NCI-H345 treated with DMSO at 0.1 percent for 48 hours (cell line): Measurements from ENCODE around the gene HEMK1.

Experiments used
- DNase-seq: peaks from one replicate; lab custom pipeline; 2025; ENCODE audit not compliant: unreplicated experiment; lab: John Stamatoyannopoulos, UW

HEMK1 gene, protein sequence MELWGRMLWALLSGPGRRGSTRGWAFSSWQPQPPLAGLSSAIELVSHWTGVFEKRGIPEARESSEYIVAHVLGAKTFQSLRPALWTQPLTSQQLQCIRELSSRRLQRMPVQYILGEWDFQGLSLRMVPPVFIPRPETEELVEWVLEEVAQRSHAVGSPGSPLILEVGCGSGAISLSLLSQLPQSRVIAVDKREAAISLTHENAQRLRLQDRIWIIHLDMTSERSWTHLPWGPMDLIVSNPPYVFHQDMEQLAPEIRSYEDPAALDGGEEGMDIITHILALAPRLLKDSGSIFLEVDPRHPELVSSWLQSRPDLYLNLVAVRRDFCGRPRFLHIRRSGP

DNA sequence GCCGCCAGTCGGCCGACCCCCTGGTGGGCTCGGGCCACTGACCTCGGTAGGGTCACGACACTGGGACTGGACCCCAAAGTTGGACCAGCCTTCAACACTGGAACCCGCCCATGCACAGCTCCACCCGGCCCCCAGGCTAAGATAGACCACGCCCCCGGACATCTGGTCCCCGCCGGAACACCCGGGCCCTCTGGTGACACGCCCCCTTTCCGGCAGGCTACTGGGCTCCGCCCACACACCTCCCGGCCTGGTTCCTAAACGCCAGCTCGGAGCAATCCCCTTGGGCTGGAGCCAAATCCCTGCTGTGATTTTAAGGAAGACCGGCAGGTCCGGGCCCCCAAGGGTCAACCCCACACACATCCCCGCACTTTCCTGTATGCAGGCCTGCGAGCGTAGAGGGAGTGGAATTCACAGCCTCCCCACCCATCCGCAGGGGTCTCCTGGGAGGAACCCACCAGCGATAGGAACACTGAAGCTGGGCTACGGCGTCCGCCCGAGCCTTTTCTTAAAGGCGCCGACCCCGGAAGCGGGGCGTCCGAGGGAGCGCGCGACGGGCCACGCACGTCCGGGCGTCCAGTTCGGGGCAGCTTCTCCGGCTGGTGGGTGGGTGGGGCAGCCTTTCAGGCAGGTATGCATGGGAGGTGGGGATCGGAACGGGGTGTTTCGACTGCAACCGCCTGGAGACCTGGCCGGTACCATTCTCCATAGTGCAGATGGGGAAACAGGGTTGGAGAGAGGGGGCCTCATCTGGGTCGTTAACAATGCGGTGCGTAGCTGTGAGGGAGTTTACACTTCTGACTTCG is at the start of gene HEMK1:
Gene HEMK1, plus strand, starts transcription at position 576 of the 803 bp plus-strand sequence. CDS start 1,583 bp downstream, outside the sequence.
- peak; percentile 72 for DNase-seq

DNA sequence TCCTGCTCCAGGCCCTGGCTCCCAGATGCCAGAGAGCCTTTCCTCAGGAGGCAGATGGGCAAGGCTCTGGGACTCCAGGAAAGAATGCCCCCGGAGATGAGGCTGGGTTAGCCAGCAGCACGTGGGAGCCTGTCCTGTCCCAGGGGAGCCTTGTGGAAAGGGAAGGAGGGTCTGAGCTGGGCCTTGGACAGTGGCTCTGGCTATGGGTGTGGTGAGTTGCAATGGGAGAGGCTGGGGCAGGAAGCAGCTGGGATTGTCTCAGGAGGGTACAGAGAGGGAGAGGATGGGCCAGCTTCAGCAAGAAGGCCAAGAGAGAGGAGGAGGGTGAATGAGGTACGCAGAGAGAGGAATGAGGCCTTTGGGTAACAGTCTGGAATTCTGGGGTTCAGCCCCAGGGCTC is 48.5 kb upstream of the HEMK1 start:
- DNase-seq: no peak

DNA sequence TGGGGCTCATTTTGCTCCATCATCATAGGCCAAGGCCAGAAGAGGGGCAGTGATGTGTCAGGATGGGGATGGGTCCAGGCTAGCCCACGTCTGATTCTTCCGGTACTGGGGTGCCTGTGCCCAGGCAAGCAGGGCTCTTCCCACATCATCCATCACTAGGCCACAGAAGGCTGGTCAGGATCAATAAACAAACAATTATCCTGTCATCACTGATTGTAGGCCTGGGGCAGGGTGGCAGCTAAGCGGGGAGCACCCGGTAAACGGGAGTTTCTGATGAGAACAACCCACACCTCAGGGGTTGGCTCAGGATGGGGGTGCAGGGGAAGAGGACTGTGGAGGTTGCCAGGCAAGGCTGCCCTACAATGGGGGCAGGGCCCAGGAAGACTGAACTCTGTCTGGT is 47.8 kb upstream of the HEMK1 start:
- DNase-seq: no peak

DNA sequence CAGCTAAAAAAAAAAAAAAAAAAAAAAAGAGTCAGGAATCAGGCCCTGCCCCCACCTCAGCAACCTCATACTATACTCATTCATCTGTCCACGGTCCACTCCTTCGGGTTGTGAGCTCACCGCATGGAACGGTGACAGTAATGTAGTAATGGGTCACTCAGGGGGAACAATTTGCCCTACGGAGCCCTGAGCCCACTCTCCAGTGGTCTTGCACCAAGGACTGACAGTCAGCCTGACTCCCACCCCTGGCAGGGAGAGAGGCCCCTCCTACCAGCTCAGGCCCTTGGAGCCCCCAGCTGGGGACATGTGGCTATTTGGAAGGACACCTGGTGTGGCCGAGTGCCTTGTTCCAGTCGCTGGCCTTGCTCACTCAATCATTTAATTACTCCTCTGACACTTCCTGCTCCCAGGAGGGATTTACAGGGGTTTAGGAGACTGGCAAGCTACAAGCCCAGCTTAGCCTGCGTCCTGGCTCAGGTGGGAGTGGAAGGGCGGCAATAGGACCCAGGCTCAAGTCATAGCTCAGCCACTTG is 46.0 kb upstream of the HEMK1 start:
- no peak for DNase-seq

DNA sequence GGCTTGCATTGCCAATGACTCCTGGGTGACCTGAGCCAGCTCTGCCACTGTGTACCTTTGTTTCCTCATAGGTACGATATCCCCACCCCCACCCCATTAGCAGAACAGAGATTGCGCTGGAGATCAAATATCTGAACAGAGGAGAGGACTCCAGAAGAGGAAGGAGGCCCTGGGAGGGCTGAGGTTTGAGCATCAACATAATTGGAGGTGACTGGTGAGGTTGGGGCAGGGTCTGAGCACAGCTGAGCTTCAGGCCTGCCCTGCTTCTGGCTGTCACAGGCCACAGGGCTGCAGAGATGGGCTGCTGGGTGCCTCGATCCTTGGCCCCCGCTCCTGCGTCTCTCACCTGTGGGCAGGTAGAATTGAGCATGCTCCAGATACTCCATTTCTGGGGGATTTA is 44.6 kb upstream of the HEMK1 start:
- no peak for DNase-seq

DNA sequence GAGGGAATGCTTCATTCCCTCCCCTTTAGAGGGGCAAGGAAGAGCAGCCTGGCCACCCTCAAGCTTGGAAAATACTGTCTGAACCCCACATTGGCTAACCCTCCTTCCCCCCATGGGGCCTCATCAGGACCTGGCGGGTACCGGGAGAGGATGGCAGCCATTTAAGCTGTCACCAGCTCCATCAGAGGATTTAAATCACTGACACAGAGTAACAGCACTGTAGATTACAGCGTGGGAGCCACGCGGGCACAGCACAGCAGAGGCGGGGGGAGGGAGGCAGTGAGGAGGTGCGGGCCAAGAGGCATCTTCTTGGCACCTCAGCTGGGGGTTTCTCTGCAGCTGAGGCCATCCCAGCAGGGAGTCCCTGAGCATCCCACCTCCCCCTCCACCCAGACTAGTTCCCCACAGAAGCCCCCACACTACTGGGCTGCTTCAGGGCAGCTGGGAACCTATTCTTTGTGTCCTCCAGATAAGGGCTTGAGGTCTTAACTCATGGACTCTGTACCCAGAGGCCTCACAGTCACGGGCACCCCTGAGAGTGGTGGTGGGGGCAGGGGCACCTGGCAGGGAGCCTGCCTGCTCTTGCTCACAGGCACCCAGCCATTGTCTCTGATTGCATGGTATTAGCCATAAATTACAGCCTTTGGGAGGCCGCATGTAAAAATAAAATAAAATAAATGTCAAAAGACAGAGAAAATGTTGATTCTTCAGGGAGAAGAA is 44.0 kb upstream of the HEMK1 start:
- DNase-seq: no peak

DNA sequence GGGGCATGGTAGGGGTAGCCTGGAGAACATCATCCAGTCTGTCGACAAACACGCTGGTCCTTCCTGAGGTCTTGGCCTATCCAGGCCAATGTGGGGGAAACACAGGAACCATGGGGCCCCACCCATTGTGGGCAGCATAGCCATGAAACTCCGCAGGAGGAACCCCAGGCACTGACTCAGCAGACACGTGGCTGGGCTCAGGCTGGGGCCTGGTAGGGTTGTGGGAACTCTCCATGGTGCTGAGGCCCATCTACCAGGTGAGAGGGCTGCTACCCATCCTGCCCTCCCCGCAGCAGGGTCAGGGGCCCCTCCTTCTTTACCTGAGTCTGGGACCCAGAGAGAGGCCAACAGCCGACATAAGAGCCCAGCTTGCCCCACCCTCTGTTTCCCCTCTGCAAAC is 43.3 kb upstream of the HEMK1 start:
- DNase-seq: no peak

DNA sequence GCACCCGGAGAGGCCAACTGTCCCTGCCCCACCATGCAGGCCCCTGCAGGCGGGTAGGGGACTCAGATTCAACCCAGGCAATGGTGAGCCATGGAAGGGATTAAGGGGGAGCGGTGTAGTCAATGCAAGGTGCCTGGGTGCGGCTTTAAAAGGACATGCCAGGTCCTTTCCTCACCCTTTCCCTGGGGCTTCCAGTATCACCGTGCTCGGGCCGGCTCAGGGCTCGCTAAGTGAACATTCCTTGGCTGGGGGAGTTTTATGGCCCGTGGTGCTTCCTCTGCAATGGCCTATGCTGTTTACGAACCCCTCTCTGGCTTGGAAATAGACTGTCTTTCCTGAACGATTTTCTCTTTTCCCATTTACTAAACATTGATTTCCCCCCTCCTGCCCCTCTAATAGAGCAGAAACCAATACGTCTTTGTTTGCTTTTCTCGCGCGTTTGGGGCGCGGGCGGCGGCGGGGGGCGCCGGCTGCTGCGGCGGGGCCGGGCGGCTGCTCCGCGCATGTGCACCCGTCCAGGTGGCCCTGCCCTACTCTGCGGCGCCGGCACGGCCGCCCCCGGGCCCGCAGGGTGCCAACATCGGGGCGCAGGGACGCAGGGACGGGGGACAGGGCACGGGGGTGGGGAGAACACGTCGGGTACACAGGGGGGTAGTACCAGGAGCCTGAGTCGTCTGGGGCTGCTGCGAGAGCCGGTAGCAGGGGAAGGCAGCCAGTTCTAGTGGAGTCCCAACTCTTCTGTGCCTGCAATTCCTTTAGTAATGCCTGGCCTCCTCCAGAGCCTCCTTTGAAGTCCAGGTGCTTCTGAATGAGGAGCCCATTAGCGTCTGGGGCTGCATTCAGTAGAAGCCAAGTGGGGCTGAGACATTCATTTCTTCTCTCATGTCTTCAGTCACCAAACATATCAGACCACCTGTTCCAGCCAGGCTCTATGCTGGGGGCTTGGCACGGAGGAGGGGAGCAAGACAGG is 39.0 kb upstream of the HEMK1 start:
- no peak for DNase-seq

DNA sequence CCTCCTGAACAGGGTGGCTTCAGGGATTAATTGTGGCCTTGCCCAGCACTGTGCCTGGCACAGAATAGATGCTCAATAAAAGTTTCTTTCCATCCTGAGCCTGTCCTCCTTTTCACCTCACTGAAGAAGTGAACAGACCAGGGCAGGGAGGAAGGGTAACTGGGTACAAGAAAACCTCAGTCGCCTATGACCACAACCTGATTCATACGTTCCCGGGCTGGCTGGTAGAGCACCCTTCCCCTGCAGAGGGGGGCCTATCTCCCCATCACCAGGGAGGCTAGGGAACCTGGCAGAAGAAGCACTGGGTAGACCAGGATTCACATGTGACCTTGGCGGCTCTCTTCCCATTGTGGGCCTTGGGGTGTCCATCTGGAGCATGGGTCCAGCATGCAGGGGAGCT is 38.1 kb upstream of the HEMK1 start:
- no peak for DNase-seq

DNA sequence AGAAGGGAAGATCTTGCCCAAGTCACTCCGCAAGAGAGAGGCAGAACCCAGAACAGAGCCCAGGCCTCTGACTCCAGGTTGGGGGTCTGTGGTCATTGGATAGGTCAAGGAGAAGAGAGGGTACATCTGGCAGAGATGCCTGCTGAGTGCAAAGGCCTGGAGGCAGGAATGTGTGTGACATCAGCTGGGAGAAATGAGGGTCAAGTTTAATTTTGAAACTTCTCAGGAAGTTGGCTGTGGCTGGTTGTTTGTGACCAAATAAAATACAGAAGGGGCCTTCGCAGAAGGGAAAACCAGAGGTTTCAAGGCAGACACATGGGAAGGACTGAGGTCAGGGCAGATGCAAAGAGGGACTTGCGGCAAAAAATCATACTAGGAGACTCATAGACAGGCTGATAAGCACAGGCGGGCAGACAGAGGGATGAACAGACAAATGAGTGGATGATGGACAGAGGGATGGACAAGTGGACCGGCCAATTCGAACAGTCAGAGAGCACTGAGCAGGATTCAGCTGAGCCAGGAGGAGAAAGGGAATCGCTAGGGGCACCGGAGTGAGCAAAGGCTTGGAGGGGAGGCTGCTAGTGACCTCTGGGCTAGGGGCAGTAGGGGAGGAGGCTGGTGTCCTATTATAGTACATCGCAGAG is 37.1 kb upstream of the HEMK1 start:
- DNase-seq: no peak

DNA sequence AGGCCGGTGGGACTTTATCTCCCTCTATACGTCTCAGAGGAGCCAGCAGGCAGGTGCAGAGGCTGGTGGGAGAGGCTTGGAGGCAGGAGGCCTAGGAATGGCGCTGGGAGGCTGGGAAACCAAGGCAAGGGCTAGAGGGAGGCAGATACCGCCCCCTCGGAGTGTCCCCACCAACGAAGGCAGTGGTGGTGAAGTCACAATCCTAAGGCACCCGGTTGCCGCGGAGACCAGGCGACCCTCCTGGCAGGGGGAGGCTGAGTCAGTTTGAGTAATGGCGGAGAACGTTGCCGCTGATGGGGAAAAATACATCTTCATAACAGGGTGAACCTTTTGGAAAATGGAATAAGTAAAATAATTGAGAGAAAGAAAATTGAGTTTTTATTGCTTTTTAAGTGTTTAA is 36.0 kb upstream of the HEMK1 start:
- no peak for DNase-seq

DNA sequence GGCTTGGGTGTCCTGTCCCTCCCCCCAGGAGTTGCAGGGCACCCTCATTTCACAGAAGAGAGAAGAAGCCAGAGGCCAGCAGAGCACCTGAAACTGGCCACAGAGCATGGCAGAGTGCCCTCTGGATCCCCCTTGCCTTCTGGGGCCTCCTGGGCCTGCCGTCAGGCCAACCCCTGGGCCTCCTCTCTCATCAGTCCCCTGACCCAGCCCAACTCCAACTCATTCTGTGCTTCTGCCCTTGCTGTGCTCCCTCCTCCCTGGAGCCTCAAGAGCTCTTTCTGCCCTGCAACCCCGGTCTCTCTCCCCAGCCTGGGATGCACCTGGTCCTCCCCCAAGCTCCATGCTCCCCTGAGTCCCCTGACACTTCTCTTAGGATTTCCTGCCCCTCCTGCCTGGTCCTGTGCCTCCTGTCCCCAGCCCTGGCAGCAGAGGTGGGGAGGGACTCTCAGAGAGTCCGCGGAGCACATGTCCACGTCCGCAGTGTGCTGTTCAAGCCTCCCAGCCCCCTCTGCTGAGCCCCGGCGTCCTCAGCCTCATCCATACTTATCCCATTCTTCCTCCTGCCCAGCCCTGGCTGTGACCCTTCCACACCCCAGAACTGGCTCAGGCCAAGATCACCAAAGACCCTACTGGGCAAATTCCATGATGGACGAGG is 35.4 kb upstream of the HEMK1 start:
- DNase-seq: no peak

DNA sequence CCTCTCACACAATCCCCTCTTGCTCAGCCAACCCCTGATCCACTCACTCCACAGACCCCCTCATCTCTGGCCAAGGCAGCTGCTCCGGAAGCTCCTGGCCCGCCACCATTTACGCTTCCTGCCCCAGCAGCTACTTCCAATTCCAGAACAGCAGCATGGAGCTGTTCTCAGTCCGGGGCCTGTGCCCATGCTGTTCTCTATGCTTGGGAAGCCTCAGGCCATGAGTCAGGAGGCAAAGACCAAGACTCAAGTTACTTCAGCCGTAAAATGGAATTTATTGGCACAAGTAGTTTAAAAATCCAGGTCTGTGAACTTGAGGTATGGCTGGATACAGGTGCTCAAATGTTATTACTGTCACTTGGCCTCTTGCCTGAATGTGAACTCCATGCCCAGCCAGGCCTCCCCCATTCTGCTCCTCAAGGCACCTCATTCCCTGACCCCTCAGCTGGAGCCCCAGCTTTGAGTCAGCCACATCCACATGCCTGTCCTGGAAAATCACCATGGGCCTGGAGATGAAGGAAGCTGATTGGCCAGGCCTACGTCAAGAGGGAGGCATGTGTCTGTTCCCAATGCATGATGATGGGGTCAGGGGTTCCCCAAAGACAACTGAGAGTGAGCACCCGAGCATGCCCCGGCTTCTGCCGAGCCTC is 34.5 kb upstream of the HEMK1 start:
- no peak for DNase-seq

DNA sequence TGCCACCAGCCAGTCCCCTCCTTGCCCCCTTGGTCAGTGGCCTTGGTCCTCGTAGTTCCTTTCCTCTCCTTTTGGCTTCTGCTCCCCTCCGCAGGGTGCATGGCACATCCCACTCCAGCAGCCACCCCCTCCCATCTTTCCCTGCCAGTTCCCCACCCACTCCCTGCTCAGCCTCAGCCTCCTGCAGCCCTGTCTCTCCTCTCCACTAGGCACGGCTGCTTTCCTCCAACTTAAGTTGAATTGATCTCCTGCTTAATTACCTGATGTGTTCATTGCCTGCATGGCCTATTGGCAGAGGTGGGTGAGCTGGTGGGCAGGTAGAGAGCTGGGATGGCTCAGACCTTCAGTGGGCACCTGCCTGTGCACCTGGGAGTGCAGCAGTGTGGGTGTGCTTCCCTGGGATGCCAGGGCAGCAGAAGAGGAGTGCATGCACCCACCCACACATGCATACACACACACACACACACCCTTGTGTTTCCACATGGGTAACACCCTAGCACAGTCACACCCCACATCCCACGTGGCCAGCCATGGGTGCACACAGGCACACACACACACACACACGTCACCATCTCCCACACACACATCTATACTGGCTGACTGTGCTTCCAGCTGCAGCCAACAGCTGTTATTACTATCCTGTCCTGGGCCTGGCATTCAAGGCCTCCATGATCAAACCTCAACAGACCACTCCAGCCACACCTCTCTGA is 32.7 kb upstream of the HEMK1 start:
- no peak for DNase-seq

DNA sequence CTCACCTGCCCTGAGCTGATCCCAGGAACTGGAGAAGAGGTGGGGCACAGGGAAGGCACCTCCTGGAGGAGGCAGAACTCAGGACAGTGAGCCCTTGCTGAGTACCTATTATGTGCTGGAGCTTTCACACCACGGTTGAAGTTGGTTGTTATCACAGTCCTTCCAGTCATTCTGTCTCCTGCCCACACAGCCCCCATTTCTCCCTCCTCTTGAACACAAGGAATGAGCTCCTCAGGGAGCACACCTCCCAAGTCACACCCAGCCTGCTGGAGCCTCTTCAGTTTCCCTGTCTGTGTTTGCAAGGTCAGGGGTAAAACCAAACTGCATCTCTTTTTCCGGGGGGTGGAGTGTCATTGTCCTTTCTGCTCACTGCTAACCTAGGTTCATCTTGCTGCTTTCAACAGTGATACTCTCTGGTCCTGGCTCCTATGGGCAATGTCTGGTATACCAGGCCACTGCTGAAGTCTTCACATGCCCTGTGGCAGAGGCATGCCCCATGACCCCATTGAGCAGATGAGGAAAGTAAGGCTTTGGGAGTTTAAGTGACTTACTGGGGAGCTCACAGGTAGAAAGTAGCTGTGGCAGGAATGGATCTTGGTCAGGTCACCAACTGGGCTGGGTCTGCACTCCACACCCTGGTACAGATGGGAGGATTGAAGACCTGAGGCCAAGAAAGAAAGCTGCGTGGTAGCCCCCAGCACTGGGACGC is 31.7 kb upstream of the HEMK1 start:
- DNase-seq: no peak

DNA sequence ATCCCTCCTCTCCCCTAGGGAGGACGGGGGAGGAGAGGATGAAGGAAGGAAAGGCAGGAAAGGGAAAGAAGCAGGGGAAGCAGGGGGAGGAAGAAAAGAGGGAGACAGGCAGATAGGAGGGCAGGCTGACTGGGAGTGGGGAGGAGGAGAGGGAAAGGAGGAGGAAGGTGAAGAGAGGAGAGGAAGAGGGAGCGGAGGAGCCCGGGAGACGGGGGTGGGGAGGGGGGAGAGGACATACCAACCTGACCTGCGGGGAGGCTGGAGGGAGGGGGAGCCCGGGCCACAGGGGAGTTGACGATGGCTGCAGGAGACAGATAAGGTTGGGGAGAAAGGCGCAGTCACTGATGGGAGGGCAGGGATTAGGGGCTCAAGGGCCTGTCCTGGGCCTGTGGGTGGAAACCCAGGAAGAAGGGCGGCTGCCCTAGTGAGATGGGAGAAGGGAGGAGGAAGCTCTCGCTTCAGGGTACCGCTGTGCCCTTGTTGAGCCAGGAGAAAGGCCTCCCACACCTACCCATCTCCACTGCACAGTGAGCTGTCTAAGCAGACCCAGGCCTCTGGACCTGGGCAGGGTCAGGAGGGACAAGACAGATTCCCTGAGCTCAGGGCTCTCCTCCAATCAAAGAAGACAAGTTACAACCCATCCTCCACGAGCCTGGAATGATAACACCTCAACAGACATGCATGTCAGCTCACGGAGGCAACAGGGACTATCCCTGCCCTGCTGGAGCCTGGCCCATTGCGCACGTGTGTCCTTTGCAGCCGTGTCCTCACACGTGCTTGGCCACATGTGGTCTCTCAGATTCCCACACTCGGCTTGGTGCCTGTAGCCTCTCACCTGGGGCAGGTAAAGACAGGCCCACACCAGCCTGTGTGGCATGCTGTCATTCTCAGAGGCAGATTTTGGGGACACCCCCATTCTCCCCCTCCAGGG is 29.7 kb upstream of the HEMK1 start:
- no peak for DNase-seq
